Neural cell (in vitro differentiated cells): ENCODE results near the gene FAM107B. TPM values are rescaled to one million over a fixed set of nuclear protein-coding genes. Genes with fewer than 3 reads are reported as not detected.

Source experiments
- H2AFZ ChIP-seq: fragments of 200-600, 300-800 bp; sonication (generic), shearing (Covaris generic); 2 replicates; pipeline ENCODE4 v1.6.0; 2014; ENCODE audit warnings: low read depth, mild to moderate bottlenecking, antibody characterized with exemption, low read length, moderate library complexity
- H3F3A ChIP-seq: fragments of 200-600 bp; shearing (Covaris generic); 2 replicates; pipeline ENCODE4 v1.6.1; 2016; ENCODE audit warnings: mild to moderate bottlenecking, moderate library complexity, mixed read lengths, antibody characterized with exemption, low read length; ENCODE audit not compliant: insufficient read depth, poor library complexity, severe bottlenecking
- H3K27ac ChIP-seq: fragments of 200-600, 300-800 bp; sonication (generic), shearing (Covaris generic); 2 replicates; pipeline ENCODE4 v1.5.1; 2014; ENCODE audit warnings: mild to moderate bottlenecking, low read length, moderate library complexity
- H3K27me3 ChIP-seq: fragments of 300-800, 200-600 bp; sonication (generic), shearing (Covaris generic); 2 replicates; pipeline ENCODE4 v1.6.0; 2014; ENCODE audit warnings: mild to moderate bottlenecking, low read depth, low read length, moderate library complexity; ENCODE audit not compliant: insufficient read depth
- H3K36me3 ChIP-seq: fragments of 300-800, 200-600 bp; sonication (generic), shearing (Covaris generic); 2 replicates; pipeline ENCODE4 v1.5.1; 2014; ENCODE audit warnings: mild to moderate bottlenecking, antibody characterized with exemption, low read length, moderate library complexity; ENCODE audit not compliant: insufficient read depth
- H3K4me2 ChIP-seq: fragments of 300-800, 200-600 bp; sonication (generic), shearing (Covaris generic); 2 replicates; pipeline ENCODE4 v1.6.0; 2014; ENCODE audit warnings: mild to moderate bottlenecking, low read length
- H3K4me3 ChIP-seq: fragments of 300-800, 200-600 bp; sonication (generic), shearing (Covaris generic); 2 replicates; pipeline ENCODE4 v1.5.1; 2014; ENCODE audit warnings: mild to moderate bottlenecking, low read length, moderate library complexity
- H3K79me2 ChIP-seq: fragments of 200-600 bp; shearing (Covaris generic); replicated peaks from 2 replicates; pipeline ENCODE4 v1.6.0; 2014; ENCODE audit warnings: mild to moderate bottlenecking, low read length, moderate library complexity; ENCODE audit not compliant: insufficient read depth
- H3K9ac ChIP-seq: fragments of 300-800, 200-600 bp; sonication (generic), shearing (Covaris generic); 2 replicates; pipeline ENCODE4 v1.6.1; 2016; ENCODE audit warnings: mild to moderate bottlenecking, low read length, mixed read lengths
- H3K9me2 ChIP-seq: fragments of 200-600 bp; shearing (Covaris generic); 2 replicates; pipeline ENCODE4 v1.6.1; 2016; ENCODE audit warnings: mild to moderate bottlenecking, low read length, mixed read lengths; ENCODE audit not compliant: insufficient read depth
- H3K9me3 ChIP-seq: fragments of 200-600, 300-800 bp; sonication (generic), shearing (Covaris generic); 2 replicates; pipeline ENCODE4 v1.6.1; 2016; ENCODE audit warnings: mild to moderate bottlenecking, mixed run types, low read length, moderate library complexity, mixed read lengths
- H4K20me1 ChIP-seq: fragments of 200-600 bp; shearing (Covaris generic); 2 replicates; pipeline ENCODE4 v1.6.1; 2016; ENCODE audit warnings: mild to moderate bottlenecking, mixed run types; ENCODE audit not compliant: insufficient read depth
- CTCF ChIP-seq: fragments of 450-650 bp; IDR thresholded peaks from 2 replicates; pipeline ENCODE4 v1.5.1; 2014; ENCODE audit warnings: antibody characterized with exemption, mild to moderate bottlenecking, moderate library complexity; ENCODE audit not compliant: poor library complexity, severe bottlenecking
- EP300 ChIP-seq: fragments of 450-650 bp; conservative IDR thresholded peaks from 2 replicates; pipeline ENCODE4 v1.6.1; 2014; ENCODE audit warnings: antibody characterized with exemption, mild to moderate bottlenecking, moderate library complexity; ENCODE audit not compliant: poor library complexity, severe bottlenecking
- EZH2 ChIP-seq: fragments of 200-600, 300-800 bp; shearing (Covaris generic), sonication (generic); IDR thresholded peaks from 2 replicates; pipeline ENCODE4 v1.6.1; 2014; ENCODE audit warnings: antibody characterized with exemption, low read length, borderline replicate concordance, mild to moderate bottlenecking; ENCODE audit not compliant: insufficient read depth, poor library complexity, severe bottlenecking
- MXI1 ChIP-seq: fragments of 450-650 bp; conservative IDR thresholded peaks from 2 replicates; pipeline ENCODE4 v1.6.1; 2014; ENCODE audit warnings: antibody characterized with exemption, mild to moderate bottlenecking; ENCODE audit not compliant: poor library complexity, severe bottlenecking
- POLR2AphosphoS5 ChIP-seq: IDR thresholded peaks from 2 replicates; pipeline ENCODE4 v1.6.1; 2012
- RAD21 ChIP-seq: fragments of 450-650 bp; conservative IDR thresholded peaks from 2 replicates; pipeline ENCODE4 v1.6.1; 2014; ENCODE audit warnings: antibody characterized with exemption, mild to moderate bottlenecking, moderate library complexity
- SMC3 ChIP-seq: fragments of 450-650 bp; conservative IDR thresholded peaks from 2 replicates; pipeline ENCODE4 v1.6.1; 2014; ENCODE audit warnings: antibody characterized with exemption, mild to moderate bottlenecking, moderate library complexity; ENCODE audit not compliant: poor library complexity
- TAF1 ChIP-seq: IDR thresholded peaks from 2 replicates; pipeline ENCODE4 v1.6.1; 2012; ENCODE audit warnings: low read depth
- polyA plus RNA-seq: library from polyadenylated mRNA; depleted of rRNA; stranded (reverse); fragments of >200 nt; gene quantifications from 2 replicates; pipeline ENCODE4 v1.2.3, GENCODE V29; 2014
- TF ChIP-seq, protein P1 (sequence below): IDR thresholded peaks from 2 replicates; pipeline ENCODE4 v1.6.1; 2012; ENCODE audit warnings: borderline replicate concordance

Gene FAM107B
- polyA plus RNA-seq, 1 donor from 2014 or later: 106 TPM

DNA sequence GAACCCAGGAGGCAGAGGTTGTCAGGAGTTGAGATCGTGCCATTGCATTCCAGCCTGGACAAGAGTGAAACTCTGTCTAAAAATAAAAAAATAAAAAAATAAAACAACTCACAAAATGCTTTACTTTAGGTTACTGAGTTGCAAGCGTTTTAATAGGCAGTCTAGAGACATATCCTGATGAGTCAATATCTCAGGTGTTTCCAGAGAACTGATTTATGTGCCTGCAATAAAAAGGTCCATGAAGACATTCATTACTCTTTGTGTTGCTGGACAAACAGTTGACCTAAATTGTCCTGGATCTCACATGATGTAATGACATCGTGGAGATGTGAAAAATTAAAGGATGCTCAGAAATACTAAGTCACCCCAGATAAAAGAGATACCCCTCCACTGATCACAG, 31.6 kb upstream of the FAM107B start:
- Histone ChIP-seq H3F3A (no peaks in the 10 kb centered on the region), H3K27ac (no peak overlapping the region), H3K4me3 (no peak overlapping the region), H2AFZ (no peak overlapping the region), H3K27me3 (no peaks in the 10 kb centered on the region), H4K20me1 (no peaks in the 10 kb centered on the region), H3K9ac (no peak overlapping the region), H3K36me3 (no peaks in the 10 kb centered on the region), H3K9me3 (no peaks in the 10 kb centered on the region), H3K9me2 (no peaks in the 10 kb centered on the region), H3K79me2 (no peaks in the 10 kb centered on the region), H3K4me2 (no peak overlapping the region)
- TF ChIP-seq EP300: no peak
- no peak for TF ChIP-seq SMC3
- TF ChIP-seq, protein P1, sequence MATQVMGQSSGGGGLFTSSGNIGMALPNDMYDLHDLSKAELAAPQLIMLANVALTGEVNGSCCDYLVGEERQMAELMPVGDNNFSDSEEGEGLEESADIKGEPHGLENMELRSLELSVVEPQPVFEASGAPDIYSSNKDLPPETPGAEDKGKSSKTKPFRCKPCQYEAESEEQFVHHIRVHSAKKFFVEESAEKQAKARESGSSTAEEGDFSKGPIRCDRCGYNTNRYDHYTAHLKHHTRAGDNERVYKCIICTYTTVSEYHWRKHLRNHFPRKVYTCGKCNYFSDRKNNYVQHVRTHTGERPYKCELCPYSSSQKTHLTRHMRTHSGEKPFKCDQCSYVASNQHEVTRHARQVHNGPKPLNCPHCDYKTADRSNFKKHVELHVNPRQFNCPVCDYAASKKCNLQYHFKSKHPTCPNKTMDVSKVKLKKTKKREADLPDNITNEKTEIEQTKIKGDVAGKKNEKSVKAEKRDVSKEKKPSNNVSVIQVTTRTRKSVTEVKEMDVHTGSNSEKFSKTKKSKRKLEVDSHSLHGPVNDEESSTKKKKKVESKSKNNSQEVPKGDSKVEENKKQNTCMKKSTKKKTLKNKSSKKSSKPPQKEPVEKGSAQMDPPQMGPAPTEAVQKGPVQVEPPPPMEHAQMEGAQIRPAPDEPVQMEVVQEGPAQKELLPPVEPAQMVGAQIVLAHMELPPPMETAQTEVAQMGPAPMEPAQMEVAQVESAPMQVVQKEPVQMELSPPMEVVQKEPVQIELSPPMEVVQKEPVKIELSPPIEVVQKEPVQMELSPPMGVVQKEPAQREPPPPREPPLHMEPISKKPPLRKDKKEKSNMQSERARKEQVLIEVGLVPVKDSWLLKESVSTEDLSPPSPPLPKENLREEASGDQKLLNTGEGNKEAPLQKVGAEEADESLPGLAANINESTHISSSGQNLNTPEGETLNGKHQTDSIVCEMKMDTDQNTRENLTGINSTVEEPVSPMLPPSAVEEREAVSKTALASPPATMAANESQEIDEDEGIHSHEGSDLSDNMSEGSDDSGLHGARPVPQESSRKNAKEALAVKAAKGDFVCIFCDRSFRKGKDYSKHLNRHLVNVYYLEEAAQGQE: no peak
- TF ChIP-seq RAD21: no peak
- TF ChIP-seq TAF1: no peak
- TF ChIP-seq MXI1: no peak
- TF ChIP-seq POLR2AphosphoS5: no peak
- TF ChIP-seq CTCF: no peak
- no peak for TF ChIP-seq EZH2

DNA sequence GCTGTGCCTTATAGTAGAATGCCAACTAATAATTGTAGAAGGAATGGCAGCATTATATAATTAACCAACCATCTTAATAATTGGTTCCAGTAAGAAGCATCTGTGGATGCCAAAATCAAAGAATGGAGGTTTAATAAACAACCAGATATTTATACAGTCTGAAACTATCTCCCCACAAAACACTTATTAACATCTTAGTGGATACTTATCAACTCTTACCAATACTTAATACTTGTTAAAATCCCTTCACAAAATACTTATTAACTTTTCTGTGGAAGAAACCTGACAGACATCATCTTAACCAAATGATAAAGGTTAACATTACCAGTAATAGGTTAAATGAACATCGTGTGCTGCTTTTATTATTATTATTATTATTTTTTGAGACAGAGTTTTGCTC, 29.1 kb upstream of the FAM107B start:
- no peaks in the 10 kb centered on the region for H3F3A ChIP-seq
- no peaks in the 10 kb centered on the region for H3K27me3 ChIP-seq
- TF ChIP-seq RAD21: no peak
- no peak for TF ChIP-seq EP300
- TF ChIP-seq MXI1: no peak
- no peak for TF ChIP-seq TAF1
- TF ChIP-seq POLR2AphosphoS5: no peak
- no peak for TF ChIP-seq CTCF
- TF ChIP-seq, protein P1: no peak
- TF ChIP-seq EZH2: no peak
- TF ChIP-seq SMC3: no peak
- H3K9me2 ChIP-seq: no peaks in the 10 kb centered on the region
- no peak overlapping the region for H3K4me3 ChIP-seq
- H2AFZ ChIP-seq: no peak overlapping the region
- no peaks in the 10 kb centered on the region for H3K36me3 ChIP-seq
- no peaks in the 10 kb centered on the region for H3K79me2 ChIP-seq
- H3K27ac ChIP-seq: no peak overlapping the region
- H3K9me3 ChIP-seq: no peaks in the 10 kb centered on the region
- no peak overlapping the region for H3K4me2 ChIP-seq
- H4K20me1 ChIP-seq: no peaks in the 10 kb centered on the region
- H3K9ac ChIP-seq: no peak overlapping the region
